Cardiac muscle cell (in vitro differentiated cells and primary cell): Measurements from ENCODE around the gene PDE4B. TPM values are rescaled to one million over a fixed set of nuclear protein-coding genes. Genes with fewer than 3 reads are reported as not detected.

Source experiments
- DNase-seq, 2 donors: peaks; one replicate each; pipeline versions ENCODE4 v3.0.0 to v3.0.0-alpha.2; 2010 to 2017; ENCODE audit warnings: low read depth in 1 of 2, low spot score in 1 of 2
- H3K27ac ChIP-seq: fragments of 200-600 bp; sonication (generic); 2 replicates; pipeline ENCODE4 v1.5.1; 2016
- H3K27me3 ChIP-seq: fragments of 200-600 bp; sonication (generic); 2 replicates; pipeline ENCODE4 v1.6.0; 2016; ENCODE audit warnings: control low read depth
- H3K36me3 ChIP-seq: fragments of 200-600 bp; sonication (generic); 2 replicates; pipeline ENCODE4 v1.5.1; 2016; ENCODE audit warnings: control low read depth
- H3K4me1 ChIP-seq: fragments of 200-600 bp; sonication (generic); 2 replicates; pipeline ENCODE4 v1.8.1; 2017; ENCODE audit warnings: low read depth, mild to moderate bottlenecking, mixed run types
- H3K4me3 ChIP-seq: fragments of 200-600 bp; sonication (generic); 2 replicates; pipeline ENCODE4 v1.5.1; 2016; ENCODE audit warnings: mild to moderate bottlenecking
- H3K9me3 ChIP-seq: fragments of 200-600 bp; sonication (generic); 2 replicates; pipeline ENCODE4 v1.5.1; 2017; ENCODE audit warnings: low read depth, mild to moderate bottlenecking, control low read depth
- polyA plus RNA-seq: library from polyadenylated mRNA; unstranded; fragments of >200 nt; fragmentation: Nextera tagmentation; extraction: Ambion mirVana; gene quantifications from 2 replicates; pipeline ENCODE4 v1.2.1, GENCODE V29; 2016
- total RNA-seq: library from RNA; depleted of rRNA; stranded (reverse); fragments of >200 nt; gene quantifications from 2 replicates; pipeline ENCODE4 v1.2.3, GENCODE V29; 2016
- TF ChIP-seq, protein P1 (sequence below): IDR thresholded peaks from 2 replicates; pipeline ENCODE4 v1.5.1; 2012; ENCODE audit warnings: low read depth, mild to moderate bottlenecking, low read length

PDE4B gene
- total and polyA plus RNA-seq, 2 experiments from 2014 or later = 0.65 to 3.9 TPM

DNA sequence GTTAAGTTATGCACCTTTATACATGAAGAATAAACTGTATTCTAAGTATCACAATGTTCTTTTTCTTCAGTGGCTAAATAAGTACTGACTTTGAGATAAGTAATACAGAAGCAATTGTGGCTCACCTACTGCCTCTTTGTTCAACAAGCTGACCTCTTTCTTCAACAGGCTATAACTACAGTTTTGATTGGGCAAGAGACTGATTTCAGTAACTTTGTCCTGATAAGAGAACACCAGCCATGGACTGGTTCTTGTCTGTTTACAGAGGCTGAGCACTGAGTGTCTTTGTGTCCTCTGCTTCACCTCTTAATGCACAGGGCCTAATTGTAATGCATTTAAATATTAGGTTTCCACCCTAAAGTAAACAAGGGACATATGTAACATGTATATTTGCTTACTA is 34.6 kb upstream of the PDE4B start:
- Histone ChIP-seq H3K27ac (no peak overlapping the region), H3K27me3 (no peaks in the 10 kb centered on the region), H3K9me3 (no peaks in the 10 kb centered on the region), H3K4me1 (no peaks in the 10 kb centered on the region), H3K4me3 (no peak overlapping the region), H3K36me3 (no peaks in the 10 kb centered on the region)
- peak in 1 of 2 donors; percentile 7 for DNase-seq
- TF ChIP-seq, protein P1, sequence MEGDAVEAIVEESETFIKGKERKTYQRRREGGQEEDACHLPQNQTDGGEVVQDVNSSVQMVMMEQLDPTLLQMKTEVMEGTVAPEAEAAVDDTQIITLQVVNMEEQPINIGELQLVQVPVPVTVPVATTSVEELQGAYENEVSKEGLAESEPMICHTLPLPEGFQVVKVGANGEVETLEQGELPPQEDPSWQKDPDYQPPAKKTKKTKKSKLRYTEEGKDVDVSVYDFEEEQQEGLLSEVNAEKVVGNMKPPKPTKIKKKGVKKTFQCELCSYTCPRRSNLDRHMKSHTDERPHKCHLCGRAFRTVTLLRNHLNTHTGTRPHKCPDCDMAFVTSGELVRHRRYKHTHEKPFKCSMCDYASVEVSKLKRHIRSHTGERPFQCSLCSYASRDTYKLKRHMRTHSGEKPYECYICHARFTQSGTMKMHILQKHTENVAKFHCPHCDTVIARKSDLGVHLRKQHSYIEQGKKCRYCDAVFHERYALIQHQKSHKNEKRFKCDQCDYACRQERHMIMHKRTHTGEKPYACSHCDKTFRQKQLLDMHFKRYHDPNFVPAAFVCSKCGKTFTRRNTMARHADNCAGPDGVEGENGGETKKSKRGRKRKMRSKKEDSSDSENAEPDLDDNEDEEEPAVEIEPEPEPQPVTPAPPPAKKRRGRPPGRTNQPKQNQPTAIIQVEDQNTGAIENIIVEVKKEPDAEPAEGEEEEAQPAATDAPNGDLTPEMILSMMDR = no peak

DNA sequence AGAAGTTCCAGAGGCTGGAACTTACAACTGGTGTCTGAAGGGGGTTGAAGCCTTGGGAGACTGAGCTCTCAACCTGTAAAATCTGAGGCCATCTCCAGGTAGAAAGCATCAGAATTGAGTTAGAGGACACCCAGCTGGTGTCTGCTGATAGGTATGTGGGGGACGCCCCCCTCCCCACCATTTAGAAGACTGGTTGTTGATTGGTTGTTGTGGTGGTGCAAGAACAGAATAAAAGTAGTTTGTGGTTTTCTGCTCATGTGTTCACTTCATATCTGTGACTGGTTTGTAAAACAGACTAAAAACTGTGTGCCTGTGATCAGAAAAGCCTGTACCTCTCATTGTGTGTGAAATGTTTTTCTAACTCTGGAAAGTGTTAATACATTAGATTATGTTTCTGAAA is 33.2 kb upstream of the PDE4B start:
- no peaks in the 10 kb centered on the region for H3K36me3 ChIP-seq
- TF ChIP-seq, protein P1 = no peak
- no peaks in the 10 kb centered on the region for H3K27me3 ChIP-seq
- H3K4me3 ChIP-seq = no peak overlapping the region
- no peak overlapping the region for H3K27ac ChIP-seq
- no peak for DNase-seq
- no peaks in the 10 kb centered on the region for H3K9me3 ChIP-seq
- H3K4me1 ChIP-seq = no peaks in the 10 kb centered on the region

DNA sequence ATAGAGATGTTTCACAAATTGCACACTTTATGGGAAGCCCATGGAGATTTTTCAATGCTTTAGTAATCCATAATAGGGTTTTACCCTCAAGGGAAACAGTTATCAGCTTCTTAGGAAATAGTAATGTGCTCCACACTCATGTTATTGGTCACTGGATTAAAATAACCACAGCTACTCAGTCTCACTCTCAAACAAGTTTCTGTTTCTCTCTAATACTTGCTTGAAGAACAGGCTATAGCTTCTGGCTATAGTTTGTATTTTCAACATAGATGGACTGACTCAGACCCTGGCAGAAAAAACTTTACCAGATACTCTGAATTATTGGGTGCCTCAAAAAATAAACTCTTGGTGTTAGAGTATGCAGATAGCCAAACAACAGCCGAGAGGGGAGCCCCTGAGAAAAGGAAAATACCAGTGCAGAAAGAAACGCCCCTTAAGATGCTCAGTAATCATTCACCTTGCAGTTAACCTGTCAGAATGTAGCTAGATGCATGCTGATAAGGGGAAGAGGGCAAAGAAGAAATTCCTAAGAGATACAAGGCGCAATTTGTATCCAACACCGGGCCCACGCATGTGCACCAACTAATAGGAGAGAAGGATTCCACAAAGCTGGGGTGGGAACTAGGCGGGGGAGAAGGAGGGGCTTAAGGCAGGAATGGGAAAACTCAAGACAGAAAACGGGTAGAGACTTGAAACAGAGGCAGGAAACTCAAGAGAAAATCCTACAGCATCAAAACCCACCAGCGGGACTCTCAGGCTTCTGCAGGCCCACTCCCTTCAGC is 30.4 kb upstream of the PDE4B start:
- H3K9me3 ChIP-seq = no peaks in the 10 kb centered on the region

DNA sequence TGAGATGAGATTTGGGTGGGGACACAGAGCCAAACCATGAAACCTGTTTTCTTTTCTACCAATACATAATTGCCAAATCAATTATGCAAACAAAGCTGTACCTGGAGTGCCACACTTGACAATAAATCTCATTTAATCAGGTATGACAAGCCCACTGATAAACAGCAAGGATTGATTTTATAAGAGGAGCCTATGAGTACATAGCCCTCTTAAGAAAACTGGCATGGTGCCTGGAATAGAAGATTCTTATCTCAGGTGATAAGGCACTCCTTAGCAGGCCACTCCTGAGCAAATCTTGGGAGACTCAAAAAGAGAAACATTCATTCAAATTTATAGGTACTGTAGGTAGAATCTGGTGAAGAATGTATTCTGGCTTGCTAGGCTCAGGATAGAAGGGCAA is 28.6 kb upstream of the PDE4B start:
- Histone ChIP-seq H3K4me1 (no peaks in the 10 kb centered on the region), H3K27me3 (no peaks in the 10 kb centered on the region), H3K4me3 (no peak overlapping the region), H3K27ac (no peak overlapping the region), H3K9me3 (no peaks in the 10 kb centered on the region), H3K36me3 (no peaks in the 10 kb centered on the region)
- DNase-seq = no peak
- TF ChIP-seq, protein P1 = no peak

More for the DNA sequence above, 30.4 kb upstream of the PDE4B start:
- TF ChIP-seq, protein P1 = no peak
- Histone ChIP-seq H3K27me3 (no peaks in the 10 kb centered on the region), H3K36me3 (no peaks in the 10 kb centered on the region), H3K4me3 (no peak overlapping the region), H3K4me1 (no peaks in the 10 kb centered on the region), H3K27ac (no peak overlapping the region)
- no peak for DNase-seq

DNA sequence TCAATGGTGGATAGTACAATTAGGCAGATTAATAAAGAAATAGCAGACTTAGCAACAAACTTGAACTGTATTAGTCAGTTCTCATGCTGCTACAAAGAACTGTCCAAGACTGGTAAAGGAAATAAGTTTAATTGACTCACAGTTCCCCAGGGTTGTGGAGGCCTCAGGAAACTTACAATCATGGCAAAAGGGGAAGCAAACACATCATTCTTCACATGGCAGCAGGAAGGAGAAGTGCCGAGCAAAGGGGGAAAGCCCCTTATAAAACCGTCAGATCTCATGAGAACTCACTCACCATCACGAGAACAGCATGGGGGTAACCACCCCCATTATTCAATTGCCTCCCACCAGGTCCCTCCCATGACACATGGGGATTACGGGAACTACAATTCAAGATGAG is 27.1 kb upstream of the PDE4B start:
- no peaks in the 10 kb centered on the region for H3K27me3 ChIP-seq
- TF ChIP-seq, protein P1 = no peak

More for the DNA sequence above, 27.1 kb upstream of the PDE4B start:
- Histone ChIP-seq H3K4me3 (no peak overlapping the region), H3K4me1 (no peaks in the 10 kb centered on the region), H3K36me3 (no peaks in the 10 kb centered on the region), H3K27ac (no peak overlapping the region), H3K9me3 (no peaks in the 10 kb centered on the region)
- no peak for DNase-seq
